M059J (cell line): Measurements from ENCODE around the gene PIGL. TPM values are rescaled to one million over a fixed set of nuclear protein-coding genes. Genes with fewer than 3 reads are reported as not detected.
A peak's percentile ranks its signal among the peaks of the same experiment; 100 is the strongest.
"Not testable (repeated sequence)": the region's sequence is repeated elsewhere in the genome, so short reads cannot be mapped to it uniquely, and the experiment has no call there.

ENCODE experiments used
- DNase-seq: peaks from one replicate; pipeline ENCODE4 v3.0.0-alpha.2; 2012; ENCODE audit warnings: low read depth
- total RNA-seq: library from RNA; depleted of rRNA; stranded (reverse); fragments of >200 nt; shearing (Covaris generic); gene quantifications from 2 replicates; pipeline ENCODE4 v1.2.3, GENCODE V29; 2014

The PIGL gene
- total RNA-seq, 1 experiment from 2014 or later, result 11.7 TPM

GRCh38 chr17:16216341-16217001 is 539 bp upstream of the PIGL start:
- not testable (repeated sequence) for DNase-seq

DNA sequence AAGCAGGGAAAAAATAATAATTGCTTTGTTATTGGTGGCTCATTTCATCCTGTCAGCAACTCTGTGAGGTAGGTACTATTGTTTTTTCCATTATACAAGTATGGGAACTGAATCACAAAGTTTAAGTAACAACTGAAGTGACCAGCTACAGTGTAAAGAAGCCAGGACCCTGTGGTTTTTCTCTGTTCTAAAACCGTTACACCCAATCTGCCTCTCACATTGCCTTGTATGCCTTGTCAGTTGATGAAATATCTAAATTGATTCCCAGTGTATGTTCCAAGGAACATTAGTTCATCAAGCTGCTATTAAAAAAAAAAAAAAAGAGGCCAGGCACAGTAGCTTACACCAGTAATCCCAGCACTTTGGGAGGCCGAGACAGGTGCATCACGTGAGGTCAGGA is 5.4 kb downstream of the PIGL start:
- DNase-seq, result no peak

- DNase-seq, result not testable (repeated sequence)
Observed at GRCh38 chr17:16229912-16230561, 13.0 kb downstream of the PIGL start.

DNA sequence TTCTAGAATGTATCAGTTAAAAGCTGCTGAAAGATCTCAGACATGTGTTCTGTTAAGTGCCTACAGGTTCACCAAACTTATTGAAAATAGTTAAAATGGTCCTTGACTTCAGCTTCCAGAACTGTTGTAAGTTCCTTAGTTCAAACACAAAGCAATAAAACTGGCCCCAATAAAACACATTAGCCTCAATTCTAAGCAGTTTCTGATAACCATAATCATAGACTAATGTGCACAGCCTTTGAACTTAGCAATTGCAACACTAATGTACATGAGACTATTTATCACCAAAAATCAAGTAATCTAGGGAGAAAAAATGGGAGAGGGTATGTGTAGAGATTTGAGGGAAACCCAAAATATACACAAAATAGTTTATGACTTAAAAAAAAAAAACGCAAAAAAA is 15.4 kb downstream of the PIGL start:
- no peak for DNase-seq

GRCh38 chr17:16239931-16240330 is 22.9 kb downstream of the PIGL start:
- DNase-seq, result no peak

DNA sequence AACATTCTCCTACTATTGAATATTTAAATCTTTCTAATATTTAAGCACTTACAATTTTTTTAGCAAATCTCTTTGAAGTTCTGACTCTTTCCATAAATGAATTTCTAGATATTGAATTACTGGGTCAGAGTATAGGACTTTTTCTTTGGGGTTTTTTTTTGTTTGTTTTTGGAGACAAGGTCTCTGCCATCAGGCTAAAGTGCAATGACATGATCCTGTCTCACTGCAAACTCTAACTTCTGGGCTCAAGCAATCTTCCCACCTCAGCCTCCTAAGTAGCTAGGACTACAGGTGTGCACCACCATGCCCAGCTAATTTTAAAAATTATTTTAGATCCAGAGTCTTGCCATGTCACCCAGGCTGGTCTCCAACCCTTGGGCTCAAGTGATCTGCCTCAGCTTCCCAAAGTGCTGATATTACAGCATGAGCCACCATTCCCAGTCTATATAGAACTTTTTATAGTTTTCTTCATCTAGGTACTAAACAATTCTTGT is 24.9 kb downstream of the PIGL start:
- no peak for DNase-seq

- DNase-seq, result no peak
Observed at GRCh38 chr17:16243385-16243784, 26.4 kb downstream of the PIGL start.

- no peak for DNase-seq
Observed at GRCh38 chr17:16243801-16244567, 27.0 kb downstream of the PIGL start.

DNA sequence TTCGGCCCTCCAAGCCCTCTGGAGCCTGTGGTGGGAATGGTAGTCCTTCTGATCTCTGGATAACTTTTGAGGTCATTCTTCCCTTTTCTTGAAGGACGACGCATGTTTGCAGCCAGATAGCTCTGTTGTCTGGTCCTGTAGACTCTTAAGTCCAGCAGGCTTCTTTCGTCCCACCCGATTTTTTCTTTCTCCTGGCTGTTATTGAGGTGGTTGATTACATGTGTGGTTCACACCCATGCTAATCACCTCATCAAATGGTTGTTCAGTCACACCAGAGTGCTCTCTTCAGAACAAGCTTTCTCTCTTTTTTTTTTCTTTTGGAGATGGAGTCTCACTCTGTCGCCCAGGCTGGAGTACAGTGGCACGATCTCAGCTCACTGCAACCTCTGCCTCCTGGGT is 30.6 kb downstream of the PIGL start:
- DNase-seq, result no peak

GRCh38 chr17:16250635-16251034 is 33.6 kb downstream of the PIGL start:
- no peak for DNase-seq

DNA sequence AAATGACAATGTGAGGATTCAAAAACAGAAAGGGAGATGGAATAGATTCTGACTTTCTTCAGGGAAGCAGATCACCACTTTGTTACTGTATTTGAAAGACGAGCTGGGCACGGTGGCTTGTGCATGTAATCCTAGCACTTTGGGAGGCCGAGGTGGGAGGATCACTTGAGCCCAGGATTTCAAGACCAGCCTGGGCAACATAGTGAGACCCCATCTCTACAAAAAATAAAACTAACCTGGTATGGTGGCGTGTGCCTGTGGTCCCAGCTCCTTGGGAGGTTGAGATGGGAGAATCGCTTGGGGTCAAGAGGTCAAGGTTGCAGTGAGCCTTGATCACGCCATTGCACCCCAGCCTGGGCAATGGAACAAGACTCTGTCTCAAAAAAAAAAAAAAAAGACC is 34.0 kb downstream of the PIGL start:
- DNase-seq, result no peak

DNA sequence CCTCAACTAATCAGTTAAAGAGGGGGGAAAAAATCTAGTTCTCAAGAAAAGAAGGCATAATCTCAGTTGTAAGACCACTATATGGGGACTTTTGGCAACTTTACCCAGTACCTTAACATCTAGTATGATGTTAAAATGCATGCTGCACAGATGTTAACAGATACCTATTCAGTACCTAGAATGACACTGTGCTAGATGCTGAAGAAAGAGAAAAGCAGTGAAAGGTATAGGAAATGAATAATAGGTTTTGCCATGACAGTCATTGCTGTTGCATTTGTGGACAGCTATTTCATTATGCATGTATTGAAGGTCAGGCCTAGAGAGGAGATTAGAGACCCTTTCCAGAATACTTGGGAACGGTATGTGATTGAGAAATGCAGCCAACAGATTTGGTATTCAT is 34.5 kb downstream of the PIGL start:
- DNase-seq, result no peak

GRCh38 chr17:16254773-16255400 is 37.9 kb downstream of the PIGL start:
- no peak for DNase-seq

DNA sequence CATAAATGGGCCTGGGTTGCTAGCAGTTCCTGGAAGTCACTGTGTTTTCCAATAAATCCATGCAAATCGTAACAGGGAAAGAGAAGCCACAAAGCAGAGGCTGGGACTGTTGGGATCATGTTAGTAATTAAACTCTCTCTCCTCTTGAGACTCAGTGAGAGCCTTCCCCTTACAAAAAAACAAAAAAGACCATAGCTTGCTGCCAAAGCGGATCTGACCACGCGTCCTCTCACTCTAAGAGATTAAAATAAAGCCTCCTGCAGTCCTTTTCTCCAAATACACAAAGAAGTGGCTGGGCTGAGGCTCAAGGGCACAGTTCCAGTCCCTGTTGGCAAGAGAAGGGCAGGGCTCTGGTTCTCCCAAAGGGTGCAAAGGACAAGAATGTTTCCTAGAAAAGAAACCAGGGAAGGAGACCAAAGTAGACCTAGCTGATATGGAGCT is 38.5 kb downstream of the PIGL start:
- DNase-seq, result no peak

- no peak for DNase-seq
Observed at GRCh38 chr17:16258901-16259300, 41.9 kb downstream of the PIGL start.

- DNase-seq, result no peak
Observed at GRCh38 chr17:16259926-16260325, 42.9 kb downstream of the PIGL start.

DNA sequence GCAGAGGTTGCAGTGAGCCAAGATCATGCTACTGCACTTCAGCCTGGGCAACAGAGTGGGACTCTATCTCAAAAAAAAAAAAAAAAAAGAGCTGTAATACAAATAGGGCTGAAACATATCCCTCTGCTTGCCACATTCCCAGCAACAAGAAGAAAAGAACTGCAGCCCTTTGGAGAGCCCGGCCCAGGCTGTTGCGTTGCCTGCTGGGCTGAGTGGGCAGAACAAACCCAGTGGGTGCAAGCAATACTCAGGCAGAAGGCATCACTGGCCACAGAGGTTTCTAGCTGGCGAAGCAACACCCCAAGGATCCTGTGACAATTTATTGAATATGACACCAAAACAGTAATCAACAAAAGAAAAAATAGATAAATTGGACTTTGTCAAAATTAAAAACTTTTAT is 44.0 kb downstream of the PIGL start:
- no peak for DNase-seq

- DNase-seq, result no peak
Observed at GRCh38 chr17:16262201-16262600, 45.2 kb downstream of the PIGL start.

DNA sequence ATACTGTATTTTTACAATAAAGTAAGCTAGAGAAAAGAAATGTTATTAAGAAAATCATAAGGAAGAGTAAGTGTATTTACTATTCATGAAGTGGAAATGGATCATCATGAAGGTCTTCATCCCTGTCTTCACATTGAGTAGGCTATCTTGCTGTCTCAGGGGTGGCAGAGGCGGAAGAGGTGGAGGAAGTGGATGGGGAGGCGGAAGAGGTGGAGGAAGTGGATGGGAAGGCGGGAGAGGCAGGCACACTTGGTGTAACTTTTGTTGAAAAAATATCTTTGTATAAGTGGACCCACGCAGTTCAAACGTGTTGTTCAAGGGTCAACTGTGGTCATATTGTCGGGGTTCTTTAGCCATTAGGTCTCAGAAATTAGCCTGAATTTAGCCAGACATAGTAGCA is 50.2 kb downstream of the PIGL start:
- DNase-seq, result no peak

DNA sequence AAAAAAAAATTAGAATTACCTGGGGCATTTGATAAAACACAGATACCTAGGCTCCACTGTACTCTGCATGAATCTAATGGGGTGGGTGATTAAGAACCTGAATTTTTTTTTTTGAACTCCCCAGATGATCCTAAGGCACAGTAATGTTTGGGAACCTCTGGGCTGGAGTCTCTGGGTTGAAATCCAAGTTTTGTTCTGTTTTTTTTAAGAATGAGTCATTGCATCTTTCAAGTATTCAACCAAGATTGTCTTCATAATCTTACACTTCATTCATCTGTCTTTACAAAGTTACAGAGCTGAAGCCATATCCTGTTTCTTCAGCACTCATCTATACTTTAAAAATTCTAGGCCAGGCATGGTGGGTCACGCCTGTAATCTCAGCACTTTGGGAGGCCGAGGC is 52.6 kb downstream of the PIGL start:
- peak; percentile 65 for DNase-seq

GRCh38 chr17:16272111-16272840 is 55.3 kb downstream of the PIGL start:
- no peak for DNase-seq

DNA sequence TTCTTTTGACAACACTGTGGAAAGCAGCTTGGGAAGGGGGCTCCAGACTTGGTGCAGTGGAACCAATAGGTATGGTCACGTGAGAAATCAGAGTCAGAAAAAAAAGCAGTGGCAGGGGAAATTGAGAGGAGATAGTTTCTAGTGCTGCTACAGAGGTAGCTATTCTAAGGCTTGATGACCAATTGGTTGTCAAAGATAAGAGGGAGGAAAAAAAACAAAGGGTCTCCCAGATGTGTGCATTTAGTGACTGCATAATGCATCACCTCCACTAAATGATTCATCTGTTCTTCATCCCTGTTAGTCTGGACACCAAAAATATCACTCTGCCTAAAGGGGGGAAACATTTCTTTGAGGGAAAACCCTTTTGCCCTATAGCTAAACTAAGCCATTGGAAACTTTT is 56.5 kb downstream of the PIGL start:
- peak; percentile 47 for DNase-seq
